A549 (cell line): Measurements from ENCODE around the gene NEK2. TPM values are rescaled to one million over a fixed set of nuclear protein-coding genes. Genes with fewer than 3 reads are reported as not detected.
A peak's percentile ranks its signal among the peaks of the same experiment; 100 is the strongest.

Experiments used
- ATAC-seq, 2 experiments: fragments of 200-7000 bp in 1 of 2; fragments of >200 bp in 1 of 2; cut with Nextera tagmentation in 1 of 2; cut with Tn5 transposase in 1 of 2; 3 replicates each; pipeline versions ENCODE4 v1.8.0 to v1.9.1; 2018 to 2020; ENCODE audit warnings: mild to moderate bottlenecking in 1 of 2, moderate library complexity in 1 of 2
- CTCF ChIA-PET: fragments of 300-600 bp; sonication (Branson Sonifier 250); formaldehyde crosslinking; extraction: SDS; loops from one replicate; lab custom pipeline; 2021; ENCODE audit warnings: antibody characterized with exemption, inconsistent platforms; lab: Yijun Ruan, JAX
- POLR2A ChIA-PET: fragments of 350-600 bp; formaldehyde crosslinking; extraction: SDS; loops from one replicate; lab custom pipeline; 2021; ENCODE audit warnings: antibody characterized with exemption, inconsistent platforms; lab: Yijun Ruan, JAX
- DNase-seq, 2 experiments: peaks; one replicate each; pipeline versions ENCODE4 v3.0.0 to v3.0.0-alpha.2; 2011 to 2016; ENCODE audit warnings: low read depth in 1 of 2, low spot score in 1 of 2
- FAIRE-seq: peaks from 2 replicates; lab custom pipeline; 2011; peaks lifted over from hg19 to GRCh38; lab: Jason Lieb, UNC
- H3K27ac ChIP-seq, 2 experiments: fragments of >200 bp; sonication (Bioruptor Twin); formaldehyde crosslinking; 3 replicates each; pipeline ENCODE4 v1.5.1; 2016 to 2017
- H3K4me1 ChIP-seq: fragments of >200 bp; sonication (Bioruptor Twin); formaldehyde crosslinking; 3 replicates; pipeline ENCODE4 v1.6.1; 2016
- H3K4me2 ChIP-seq: fragments of >200 bp; sonication (Bioruptor Twin); formaldehyde crosslinking; 3 replicates; pipeline ENCODE4 v1.6.1; 2016
- H3K4me3 ChIP-seq: fragments of >200 bp; sonication (Bioruptor Twin); formaldehyde crosslinking; 3 replicates; pipeline ENCODE4 v1.5.1; 2016
- H3K9me3 ChIP-seq: fragments of >200 bp; sonication (Bioruptor Twin); formaldehyde crosslinking; 3 replicates; pipeline ENCODE4 v1.6.1; 2016
- CEBPB ChIP-seq, 2 experiments: fragments of >200 bp in 1 of 2; sonication (Bioruptor Twin) in 1 of 2; formaldehyde crosslinking in 1 of 2; IDR thresholded peaks; 2 replicates each; pipeline ENCODE4 v1.6.1; 2012 to 2016
- GATA3 ChIP-seq: IDR thresholded peaks from 2 replicates; pipeline ENCODE4 v1.6.1; 2012; ENCODE audit warnings: borderline replicate concordance
- HOXB13 ChIP-seq: fragments of 250-450 bp; sonication (Bioruptor Pico); IDR thresholded peaks from 2 replicates; pipeline ENCODE4 v1.5.0; 2020; ENCODE audit warnings: low read depth, mild to moderate bottlenecking, moderate library complexity
- JUN ChIP-seq, 2 experiments: fragments of >200 bp; sonication (Bioruptor Twin); formaldehyde crosslinking; IDR thresholded peaks; 2 replicates in 1 of 2; 3 replicates in 1 of 2; pipeline ENCODE4 v1.6.1; 2016 to 2017
- JUNB ChIP-seq: fragments of >200 bp; sonication (Bioruptor Twin); formaldehyde crosslinking; IDR thresholded peaks from 2 replicates; pipeline ENCODE4 v1.6.1; 2016
- KDM5A ChIP-seq: fragments of 200-600 bp; sonication (generic); IDR thresholded peaks from 2 replicates; pipeline ENCODE4 v1.6.1; 2016; ENCODE audit warnings: antibody characterized with exemption, mild to moderate bottlenecking
- MAZ ChIP-seq: fragments of 150-350 bp; IDR thresholded peaks from 2 replicates; pipeline ENCODE4 v1.6.1; 2014; ENCODE audit warnings: antibody characterized with exemption, low read depth, low read length, borderline replicate concordance
- MYC ChIP-seq: IDR thresholded peaks from 2 replicates; pipeline ENCODE4 v1.6.1; 2012; ENCODE audit warnings: mild to moderate bottlenecking, inconsistent platforms, low read length, improper control_type of control experiment, borderline replicate concordance
- PHF8 ChIP-seq: fragments of 200-600 bp; sonication (generic); IDR thresholded peaks from 2 replicates; pipeline ENCODE4 v1.6.1; 2016; ENCODE audit warnings: low read depth, mild to moderate bottlenecking, antibody characterized with exemption, moderate library complexity, borderline replicate concordance
- POLR2A ChIP-seq: IDR thresholded peaks from 2 replicates; pipeline ENCODE4 v1.6.1; 2012; ENCODE audit warnings: mild to moderate bottlenecking, low read length
- RAD21 ChIP-seq, 2 experiments: fragments of >200 bp in 1 of 2; sonication (Bioruptor Twin) in 1 of 2; formaldehyde crosslinking in 1 of 2; IDR thresholded peaks in 1 of 2; conservative IDR thresholded peaks in 1 of 2; 2 replicates in 1 of 2; 3 replicates in 1 of 2; pipeline ENCODE4 v1.6.1; 2012 to 2018; ENCODE audit warnings: inconsistent platforms in 1 of 2
- RFX5 ChIP-seq: fragments of 450-650 bp; IDR thresholded peaks from 2 replicates; pipeline ENCODE4 v1.7.1; 2014; ENCODE audit warnings: antibody characterized with exemption, mild to moderate bottlenecking, moderate library complexity
- SMC3 ChIP-seq: fragments of >200 bp; sonication (Bioruptor Twin); formaldehyde crosslinking; IDR thresholded peaks from 3 replicates; pipeline ENCODE4 v1.6.1; 2018; ENCODE audit warnings: inconsistent platforms
- SREBF2 ChIP-seq: fragments of 450-650 bp; IDR thresholded peaks from 2 replicates; pipeline ENCODE4 v1.6.1; 2014; ENCODE audit warnings: mild to moderate bottlenecking, moderate library complexity
- TP53 ChIP-seq: fragments of 250-450 bp; sonication (Bioruptor Pico); IDR thresholded peaks from 2 replicates; pipeline ENCODE4 v1.5.0; 2021; ENCODE audit warnings: mild to moderate bottlenecking, moderate library complexity
- ZC3H11A ChIP-seq: fragments of 450-650 bp; IDR thresholded peaks from 2 replicates; pipeline ENCODE4 v1.6.1; 2014; ENCODE audit warnings: antibody characterized with exemption, mild to moderate bottlenecking
- ZNF302 ChIP-seq: fragments of 250-450 bp; sonication (Bioruptor Pico); IDR thresholded peaks from 2 replicates; pipeline ENCODE4 v1.9.0; 2021; ENCODE audit warnings: inconsistent platforms, mild to moderate bottlenecking, moderate library complexity
- WGBS: methylation state at CpG from one replicate; pipeline ENCODE4 v1.1.6; 2017; ENCODE audit errors: missing lambda C conversion rate; 5-methylcytosine and 5-hydroxymethylcytosine counted together
- polyA plus RNA-seq, 4 experiments: library from polyadenylated mRNA; depleted of rRNA in 3 of 4; stranded (reverse); fragments of >200 nt; fragmentation: RNase III in 1 of 4; extraction: RNeasy Plus Mini Kit Qiagen cat#74134 plus additional on column Dnase treatment in 1 of 4; gene quantifications; 2 replicates in 3 of 4; 3 replicates in 1 of 4; pipeline ENCODE4 v1.2.3, GENCODE V29; 2011 to 2017
- TF ChIP-seq, protein P1 (sequence below): fragments of 150-350 bp; IDR thresholded peaks from 2 replicates; pipeline ENCODE4 v1.6.1; 2014; ENCODE audit warnings: low read depth, mild to moderate bottlenecking, low read length
- TF ChIP-seq, protein P2 (sequence below): IDR thresholded peaks from 2 replicates; pipeline ENCODE4 v1.6.1; 2012
- TF ChIP-seq, protein P3 (sequence below): IDR thresholded peaks from 2 replicates; pipeline ENCODE4 v1.6.1; 2012
- TF ChIP-seq, protein P4 (sequence below): fragments of 200-600 bp; sonication (generic); IDR thresholded peaks from 2 replicates; pipeline ENCODE4 v1.6.1; 2016; ENCODE audit warnings: antibody characterized with exemption, mild to moderate bottlenecking, moderate library complexity
- TF ChIP-seq, protein P5 (sequence below): fragments of 450-650 bp; IDR thresholded peaks from 2 replicates; pipeline ENCODE4 v1.6.1; 2014; ENCODE audit warnings: antibody characterized with exemption
- TF ChIP-seq, protein P6 (sequence below): fragments of 250-450 bp; sonication (Bioruptor Pico); IDR thresholded peaks from 2 replicates; pipeline ENCODE4 v1.5.0; 2020; ENCODE audit warnings: low read depth, mild to moderate bottlenecking, moderate library complexity

Gene NEK2
- polyA plus RNA-seq, 2 of the 4 experiments (the other 2 are of a cell fraction) = 42.0 to 65.3 TPM

DNA sequence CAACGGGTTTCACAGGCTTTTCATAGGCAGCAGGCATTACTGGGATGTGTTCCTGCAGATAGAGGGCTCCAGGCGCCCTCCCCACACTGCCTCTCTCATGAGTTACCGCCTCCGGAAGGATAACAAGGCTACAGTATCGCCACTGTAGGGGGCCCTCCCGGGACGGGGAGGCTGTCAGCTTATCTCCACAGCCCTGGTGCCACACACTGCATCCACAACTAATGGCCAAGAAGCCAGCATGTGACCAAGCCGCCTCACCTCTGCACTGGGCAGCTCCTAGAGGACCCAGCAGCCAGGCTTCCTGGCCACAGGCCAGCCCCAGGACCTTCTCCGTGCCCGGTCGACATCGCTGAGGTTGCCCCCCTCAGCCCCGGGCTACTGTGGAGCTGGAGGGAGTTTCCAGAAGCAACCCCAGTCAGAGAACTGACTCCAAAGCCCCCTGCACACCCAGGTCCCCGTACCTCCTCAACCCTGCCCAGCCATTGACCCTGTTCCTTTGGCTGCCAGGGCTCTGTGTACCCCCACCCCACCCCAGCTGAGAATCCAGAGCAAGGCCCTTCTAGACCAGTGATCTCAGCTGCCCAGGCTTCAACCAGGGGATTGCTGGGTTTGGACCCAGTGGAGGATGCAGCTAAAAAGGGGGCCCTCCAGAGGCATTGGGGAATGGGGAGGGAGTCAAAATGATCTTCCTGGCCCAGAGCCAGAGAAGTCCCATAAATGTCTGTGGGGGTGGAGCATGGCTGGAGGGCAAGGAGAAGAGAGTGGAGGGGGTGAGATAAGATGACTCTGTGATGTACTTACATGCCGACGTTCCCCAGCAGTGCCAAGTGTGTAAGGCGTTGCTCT lies 45.0 kb downstream of the NEK2 start:
- Histone ChIP-seq H3K9me3 (no peaks in the 10 kb centered on the region), H3K4me2 (no peak overlapping the region), H3K4me3 (no peak overlapping the region), H3K4me1 (peaks cover 15% of the 10 kb centered on the region), H3K27ac (peak overlapping the region in 1 of 2 experiments; percentile 59; a peak in 2 of 6 replicates)
- DNase-seq = no peak
- ATAC-seq = peak in 1 of 2 experiments; percentile 32; a peak in 3 of 6 replicates
- no peak for TF ChIP-seq HOXB13 (CRISPR knock-in tag)
- TF ChIP-seq CEBPB (IDR thresholded peaks at IDR 0.05) = no peak
- no peak for TF ChIP-seq RFX5
- no peak for TF ChIP-seq MAZ
- TF ChIP-seq, protein P1, sequence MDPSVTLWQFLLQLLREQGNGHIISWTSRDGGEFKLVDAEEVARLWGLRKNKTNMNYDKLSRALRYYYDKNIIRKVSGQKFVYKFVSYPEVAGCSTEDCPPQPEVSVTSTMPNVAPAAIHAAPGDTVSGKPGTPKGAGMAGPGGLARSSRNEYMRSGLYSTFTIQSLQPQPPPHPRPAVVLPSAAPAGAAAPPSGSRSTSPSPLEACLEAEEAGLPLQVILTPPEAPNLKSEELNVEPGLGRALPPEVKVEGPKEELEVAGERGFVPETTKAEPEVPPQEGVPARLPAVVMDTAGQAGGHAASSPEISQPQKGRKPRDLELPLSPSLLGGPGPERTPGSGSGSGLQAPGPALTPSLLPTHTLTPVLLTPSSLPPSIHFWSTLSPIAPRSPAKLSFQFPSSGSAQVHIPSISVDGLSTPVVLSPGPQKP = no peak
- TF ChIP-seq POLR2A = no peak
- no peak for TF ChIP-seq ZC3H11A
- no peak for FAIRE-seq
- POLR2A ChIA-PET = no interaction called here
- CTCF ChIA-PET = interaction anchor here (0.8 to 6.5 kb wide), 8 partner anchors 10 to 116 kb away, joined by 3 to 28 read pairs (median 6); no protein-coding TSS in a partner anchor
- WGBS = 79% methylated on average over 17 of the region's 17 CpGs

DNA sequence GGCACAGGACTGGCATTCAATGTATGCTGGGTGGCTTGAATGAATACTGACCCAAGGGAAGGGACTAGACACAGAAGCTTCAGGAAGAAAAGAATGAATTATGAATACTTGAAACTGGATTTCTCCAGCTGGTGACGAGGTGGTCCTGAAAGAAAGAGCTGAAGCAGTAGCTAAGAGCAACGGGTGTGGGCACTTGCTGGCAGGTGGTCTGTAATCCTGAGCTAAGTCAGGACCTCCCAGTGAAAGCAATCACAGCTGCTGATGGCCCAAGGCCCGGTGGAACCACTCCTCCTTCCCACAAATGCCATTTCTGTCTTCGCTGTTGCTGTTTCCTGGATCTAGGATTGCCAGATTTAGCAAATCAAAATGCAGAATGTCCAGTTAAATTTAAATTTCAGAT lies 47.0 kb downstream of the NEK2 start:
- 65% methylated on average over 4 of the region's 4 CpGs for WGBS
- no peaks in the 10 kb centered on the region for H3K9me3 ChIP-seq
- peaks cover 11% of the 10 kb centered on the region for H3K4me1 ChIP-seq
- CTCF ChIA-PET = interaction anchor here (1.0 to 1.4 kb wide), 4 partner anchors 18 to 159 kb away, joined by 3 to 6 read pairs (median 3); no protein-coding TSS in a partner anchor
- DNase-seq (no peak), FAIRE-seq (no peak), ATAC-seq (no peak)
- no peak overlapping the region for H3K4me3 ChIP-seq
- no peak overlapping the region for H3K4me2 ChIP-seq
- POLR2A ChIA-PET = no interaction called here
- no peak for TF ChIP-seq TP53 (CRISPR knock-in tag)
- no peak for TF ChIP-seq CEBPB (IDR thresholded peaks at IDR 0.05)
- TF ChIP-seq MYC = no peak
- TF ChIP-seq, protein P2, sequence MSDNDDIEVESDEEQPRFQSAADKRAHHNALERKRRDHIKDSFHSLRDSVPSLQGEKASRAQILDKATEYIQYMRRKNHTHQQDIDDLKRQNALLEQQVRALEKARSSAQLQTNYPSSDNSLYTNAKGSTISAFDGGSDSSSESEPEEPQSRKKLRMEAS = no peak
- no peak for TF ChIP-seq SREBF2
- TF ChIP-seq, protein P1 = no peak
- TF ChIP-seq KDM5A = no peak
- no peak overlapping the region for H3K27ac ChIP-seq

DNA sequence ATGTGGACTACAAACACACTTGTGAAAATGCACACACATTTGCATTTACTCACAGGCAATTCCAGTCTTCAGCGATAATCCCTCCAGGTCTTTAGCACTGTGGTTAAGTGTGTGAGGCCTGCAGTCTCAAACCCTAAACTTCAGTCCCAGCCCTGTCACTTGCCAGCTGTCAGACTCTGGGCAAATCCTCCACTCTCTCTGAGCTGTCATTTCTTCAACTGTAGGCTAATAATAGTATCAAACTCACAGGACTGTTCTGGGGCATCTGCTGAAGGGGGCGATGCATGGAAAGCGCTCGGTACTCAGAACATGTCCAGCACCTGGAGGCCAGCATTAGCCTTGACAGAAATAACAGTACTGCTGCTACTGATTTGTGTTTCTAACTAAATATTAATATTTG lies 48.2 kb downstream of the NEK2 start:
- CTCF ChIA-PET = interaction anchor here (0.7 to 1.4 kb wide), 3 partner anchors 11 to 113 kb away, joined by 3 to 6 read pairs (median 3); no protein-coding TSS in a partner anchor
- peak in 1 of 2 experiments; percentile 38; a peak in 2 of 6 replicates for ATAC-seq
- TF ChIP-seq, protein P2 = no peak
- TF ChIP-seq RAD21 (conservative IDR thresholded peaks at IDR 0.05 in 1 of 2, IDR thresholded peaks at IDR 0.05 in 1 of 2) (no peak), RFX5 (no peak), JUNB (no peak), PHF8 (no peak), ZNF302 (CRISPR knock-in tag) (no peak), GATA3 (no peak), JUN (IDR thresholded peaks at IDR 0.05) (no peak), CEBPB (IDR thresholded peaks at IDR 0.05) (no peak), SMC3 (no peak)
- TF ChIP-seq, protein P3, sequence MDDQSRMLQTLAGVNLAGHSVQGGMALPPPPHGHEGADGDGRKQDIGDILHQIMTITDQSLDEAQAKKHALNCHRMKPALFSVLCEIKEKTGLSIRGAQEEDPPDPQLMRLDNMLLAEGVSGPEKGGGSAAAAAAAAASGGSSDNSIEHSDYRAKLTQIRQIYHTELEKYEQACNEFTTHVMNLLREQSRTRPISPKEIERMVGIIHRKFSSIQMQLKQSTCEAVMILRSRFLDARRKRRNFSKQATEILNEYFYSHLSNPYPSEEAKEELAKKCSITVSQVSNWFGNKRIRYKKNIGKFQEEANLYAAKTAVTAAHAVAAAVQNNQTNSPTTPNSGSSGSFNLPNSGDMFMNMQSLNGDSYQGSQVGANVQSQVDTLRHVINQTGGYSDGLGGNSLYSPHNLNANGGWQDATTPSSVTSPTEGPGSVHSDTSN = no peak
- TF ChIP-seq, protein P4, sequence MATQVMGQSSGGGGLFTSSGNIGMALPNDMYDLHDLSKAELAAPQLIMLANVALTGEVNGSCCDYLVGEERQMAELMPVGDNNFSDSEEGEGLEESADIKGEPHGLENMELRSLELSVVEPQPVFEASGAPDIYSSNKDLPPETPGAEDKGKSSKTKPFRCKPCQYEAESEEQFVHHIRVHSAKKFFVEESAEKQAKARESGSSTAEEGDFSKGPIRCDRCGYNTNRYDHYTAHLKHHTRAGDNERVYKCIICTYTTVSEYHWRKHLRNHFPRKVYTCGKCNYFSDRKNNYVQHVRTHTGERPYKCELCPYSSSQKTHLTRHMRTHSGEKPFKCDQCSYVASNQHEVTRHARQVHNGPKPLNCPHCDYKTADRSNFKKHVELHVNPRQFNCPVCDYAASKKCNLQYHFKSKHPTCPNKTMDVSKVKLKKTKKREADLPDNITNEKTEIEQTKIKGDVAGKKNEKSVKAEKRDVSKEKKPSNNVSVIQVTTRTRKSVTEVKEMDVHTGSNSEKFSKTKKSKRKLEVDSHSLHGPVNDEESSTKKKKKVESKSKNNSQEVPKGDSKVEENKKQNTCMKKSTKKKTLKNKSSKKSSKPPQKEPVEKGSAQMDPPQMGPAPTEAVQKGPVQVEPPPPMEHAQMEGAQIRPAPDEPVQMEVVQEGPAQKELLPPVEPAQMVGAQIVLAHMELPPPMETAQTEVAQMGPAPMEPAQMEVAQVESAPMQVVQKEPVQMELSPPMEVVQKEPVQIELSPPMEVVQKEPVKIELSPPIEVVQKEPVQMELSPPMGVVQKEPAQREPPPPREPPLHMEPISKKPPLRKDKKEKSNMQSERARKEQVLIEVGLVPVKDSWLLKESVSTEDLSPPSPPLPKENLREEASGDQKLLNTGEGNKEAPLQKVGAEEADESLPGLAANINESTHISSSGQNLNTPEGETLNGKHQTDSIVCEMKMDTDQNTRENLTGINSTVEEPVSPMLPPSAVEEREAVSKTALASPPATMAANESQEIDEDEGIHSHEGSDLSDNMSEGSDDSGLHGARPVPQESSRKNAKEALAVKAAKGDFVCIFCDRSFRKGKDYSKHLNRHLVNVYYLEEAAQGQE = no peak
- TF ChIP-seq, protein P5, sequence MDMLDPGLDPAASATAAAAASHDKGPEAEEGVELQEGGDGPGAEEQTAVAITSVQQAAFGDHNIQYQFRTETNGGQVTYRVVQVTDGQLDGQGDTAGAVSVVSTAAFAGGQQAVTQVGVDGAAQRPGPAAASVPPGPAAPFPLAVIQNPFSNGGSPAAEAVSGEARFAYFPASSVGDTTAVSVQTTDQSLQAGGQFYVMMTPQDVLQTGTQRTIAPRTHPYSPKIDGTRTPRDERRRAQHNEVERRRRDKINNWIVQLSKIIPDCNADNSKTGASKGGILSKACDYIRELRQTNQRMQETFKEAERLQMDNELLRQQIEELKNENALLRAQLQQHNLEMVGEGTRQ = no peak
- TF ChIP-seq, protein P6, sequence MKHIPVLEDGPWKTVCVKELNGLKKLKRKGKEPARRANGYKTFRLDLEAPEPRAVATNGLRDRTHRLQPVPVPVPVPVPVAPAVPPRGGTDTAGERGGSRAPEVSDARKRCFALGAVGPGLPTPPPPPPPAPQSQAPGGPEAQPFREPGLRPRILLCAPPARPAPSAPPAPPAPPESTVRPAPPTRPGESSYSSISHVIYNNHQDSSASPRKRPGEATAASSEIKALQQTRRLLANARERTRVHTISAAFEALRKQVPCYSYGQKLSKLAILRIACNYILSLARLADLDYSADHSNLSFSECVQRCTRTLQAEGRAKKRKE (CRISPR knock-in tag) = no peak

More for the DNA sequence above, 48.2 kb downstream of the NEK2 start:
- POLR2A ChIA-PET = no interaction called here
- DNase-seq = no peak
- no peak for FAIRE-seq
- 69% methylated on average over 4 of the region's 4 CpGs for WGBS
- no peak overlapping the region for H3K4me3 ChIP-seq
- H3K27ac ChIP-seq = no peak overlapping the region
- H3K9me3 ChIP-seq = no peaks in the 10 kb centered on the region
- H3K4me2 ChIP-seq = no peak overlapping the region
- peaks cover 6% of the 10 kb centered on the region for H3K4me1 ChIP-seq
